Measurements from ENCODE around the gene RPGRIP1. TPM values are rescaled to one million over a fixed set of nuclear protein-coding genes. Genes with fewer than 3 reads are reported as not detected.

Gene RPGRIP1
- total and polyA plus RNA-seq, 9 of the 15 experiments (the other 6 are each of a cell fraction or from before 2014, with no cell fraction given), result 0.47 to 0.95 (median 0.65) TPM; not detected in 1

- peak overlapping the region; percentile 34 for H3K4me2 ChIP-seq (ENCODE audit: insufficient read depth, low read length)
- intact Hi-C loops (cut with micrococcal nuclease), result loop anchor here (10.0 kb wide), 1 partner anchor 91 kb away; no protein-coding TSS in a partner anchor
- BruUV-seq (replicated peaks), result no TSS peak
- H2AFZ ChIP-seq (ENCODE audit: low read depth, low read length), result no peak overlapping the region
- no peak overlapping the region; a peak in 1 of 4 replicates for H3K9ac ChIP-seq (ENCODE audit: insufficient read depth in 1 of 2, low read depth in 2 of 2, low read length in 2 of 2)
- ChIA-PET POLR2A (interaction anchor here (6.0 kb wide), 1 partner anchor 8 kb away, joined by 58 read pairs; no protein-coding TSS in a partner anchor), CTCF (ENCODE audit: low intra/inter-chr PET ratio) (no interaction called here)
- H3K4me1 ChIP-seq (replicated peaks in 1 of 2; ENCODE audit: control insufficient read depth in 2 of 2, insufficient read depth in 2 of 2, low read length in 2 of 2), result peaks cover 17 to 25% of the 10 kb centered on the region in 2 experiments
- TF ChIP-seq ARID4B (CRISPR knock-in tag; IDR thresholded peaks at IDR 0.05) (no peak), ELF1 (tag; IDR thresholded peaks at IDR 0.05) (no peak), ZNF174 (CRISPR knock-in tag; IDR thresholded peaks at IDR 0.05) (no peak), ZNF316 (IDR thresholded peaks at IDR 0.05) (peak; percentile 70), ZNF586 (CRISPR knock-in tag; conservative IDR thresholded peaks at IDR 0.05) (no peak), RBFOX2 (IDR thresholded peaks at IDR 0.05; ENCODE audit: low read depth, low read length) (0 out of 2 replicates have a peak, but pooled peaks have one; percentile 33), SUPT5H (IDR thresholded peaks at IDR 0.05) (0 out of 2 replicates have a peak, but pooled peaks have one; percentile 6), PKNOX1 (IDR thresholded peaks at IDR 0.05) (peak; percentile 24; the same call in 1 of the 2 replicates), CXXC5 (CRISPR knock-in tag; IDR thresholded peaks at IDR 0.05) (no peak), ZNF175 (CRISPR knock-in tag; IDR thresholded peaks at IDR 0.05; ENCODE audit: low read depth) (no peak), C11orf30 (IDR thresholded peaks at IDR 0.05; ENCODE audit: low read depth) (peak; percentile 38; the same call in 1 of the 2 replicates), POLR2AphosphoS2 (IDR thresholded peaks at IDR 0.05; ENCODE audit: low read length) (0 out of 2 replicates have a peak, but pooled peaks have one; percentile 58), TCF3 (CRISPR knock-in tag; IDR thresholded peaks at IDR 0.05) (no peak), MEIS2 (IDR thresholded peaks at IDR 0.05; ENCODE audit: partially characterized antibody) (peak; percentile 43)
- WGBS (ENCODE audit: insufficient coverage, low coverage, missing lambda C conversion rate), result 64% methylated on average over 5 of the region's 5 CpGs
- no peaks in the 10 kb centered on the region for H3K27me3 ChIP-seq (ENCODE audit: control insufficient read depth in 2 of 2, insufficient read depth in 2 of 2, low read length in 2 of 2)
- H4K20me1 ChIP-seq (replicated peaks; ENCODE audit: control insufficient read depth, insufficient read depth, low read length), result peaks cover 73% of the 10 kb centered on the region
- in situ Hi-C loops (cut with MboI), result no loop called here
- H3K9me3 ChIP-seq (replicated peaks; ENCODE audit: control insufficient read depth, insufficient read depth, low read depth, low read length), result no peaks in the 10 kb centered on the region
- H3K79me2 ChIP-seq (ENCODE audit: control insufficient read depth, insufficient read depth, low read length), result peaks cover 99% of the 10 kb centered on the region
- H3K9me1 ChIP-seq (ENCODE audit: control insufficient read depth, insufficient read depth, low read length), result no peaks in the 10 kb centered on the region
- peaks cover 93% of the 10 kb centered on the region for H3K36me3 ChIP-seq (ENCODE audit: control insufficient read depth, insufficient read depth, low read length)
- no peak for ATAC-seq
- peak overlapping the region; percentile 32; the same call in 2 of the 3 replicates for H3K27ac ChIP-seq (ENCODE audit: extremely low read depth, low read depth, low read length)
- no peak for FAIRE-seq
- peak in 1 of 4 experiments; percentile 12 for DNase-seq (ENCODE audit: extremely low read depth in 1 of 4, low spot score in 3 of 4)
- H3K4me3 ChIP-seq, result peak overlapping the region; percentile 2; the same call in 1 of the 2 replicates
Measured at GRCh38 chr14:21263284-21264024, 16.4 kb upstream of the RPGRIP1 start.
